H1 (cell line): Measurements from ENCODE around the gene FEZF1. TPM values are rescaled to one million over a fixed set of nuclear protein-coding genes. Genes with fewer than 3 reads are reported as not detected.

Experiments used
- RAD21 ChIP-seq, 2 experiments: IDR thresholded peaks in 1 of 2; conservative IDR thresholded peaks in 1 of 2; 2 replicates each; pipeline ENCODE4 v1.6.1; 2011; ENCODE audit warnings: low read depth in 2 of 2, low read length in 2 of 2, improper control_type of control experiment in 1 of 2, inconsistent platforms in 1 of 2, mild to moderate bottlenecking in 1 of 2, moderate library complexity in 1 of 2
- SAP30 ChIP-seq: fragments of 300-600 bp; sonication (generic); IDR thresholded peaks from 2 replicates; pipeline ENCODE4 v1.7.1; 2012; ENCODE audit warnings: low read length, moderate library complexity, mild to moderate bottlenecking, inconsistent platforms; ENCODE audit not compliant: insufficient read depth, insufficient replicate concordance
- polyA plus RNA-seq, 7 experiments: library from polyadenylated mRNA; depleted of rRNA in 3 of 7; stranded (reverse) in 5 of 7; unstranded in 2 of 7; fragments of >200 nt in 5 of 7; fragments of 200-250 nt in 2 of 7; gene quantifications; 1 replicate in 5 of 7; 2 replicates in 1 of 7; 4 replicates in 1 of 7; pipeline versions ENCODE4 v1.2.1 to v1.2.3, GENCODE V29; 2011 to 2013; ENCODE audit warnings: missing spikeins in 2 of 7, mixed read lengths in 2 of 7
- total RNA-seq: library from RNA; stranded (reverse); fragmentation: NEBNext Ultra II Directional; extraction: Animal tissue kit (Norgen Biotek cat#: 25700); gene quantifications from 2 replicates; pipeline ENCODE4 v1.2.1, GENCODE V29; 2021

The FEZF1 gene
- total and polyA plus RNA-seq, 2 of the 8 experiments (the other 6 are each of a cell fraction or from before 2014, with no cell fraction given), result 10.6 to 15.7 TPM

DNA sequence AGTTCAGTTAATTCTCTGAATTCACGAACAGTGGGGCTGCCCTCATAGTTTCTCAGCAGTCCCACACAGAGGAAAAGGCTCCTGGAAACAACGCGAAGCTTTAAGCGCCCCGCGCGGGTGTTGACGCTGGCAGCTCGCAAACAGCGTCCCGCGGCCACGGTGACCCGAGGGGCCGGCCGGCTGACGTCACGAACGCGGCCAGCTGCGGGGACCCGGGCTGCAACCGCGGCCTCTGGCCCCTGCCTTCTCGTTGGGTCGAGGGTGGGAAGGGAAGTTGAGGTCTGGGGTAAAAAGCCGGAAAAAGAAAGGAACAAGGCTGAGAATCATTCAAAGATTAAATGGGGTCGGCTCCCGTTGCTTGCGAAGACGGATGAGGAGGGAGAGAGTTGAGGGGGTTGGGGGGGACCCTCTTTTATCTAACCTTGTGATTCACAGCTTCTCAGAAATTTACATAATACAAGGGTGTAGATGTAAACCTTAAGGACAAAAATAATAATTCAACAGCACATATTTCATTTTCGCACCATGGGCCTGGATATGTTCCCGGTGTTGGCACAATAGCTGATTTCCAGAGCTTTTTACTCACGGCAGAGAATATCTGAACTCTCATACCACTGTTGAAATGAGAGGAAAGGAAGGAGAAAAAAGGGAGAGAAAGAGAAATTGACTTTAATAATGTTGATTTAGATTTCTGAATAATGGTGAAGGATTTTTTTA, 7.3 kb upstream of the FEZF1 start (continued):
- TF ChIP-seq RAD21 (IDR thresholded peaks at IDR 0.05 in 1 of 2, conservative IDR thresholded peaks at IDR 0.05 in 1 of 2; ENCODE audit: low read depth in 2 of 2, low read length in 2 of 2) (no peak), SAP30 (no peak)
